Esophagus mucosa (tissue), 1 donor: Measurements from ENCODE around the gene TIAM1. TPM values are rescaled to one million over a fixed set of nuclear protein-coding genes. Genes with fewer than 3 reads are reported as not detected.

Experiments
- ATAC-seq: fragments of 200-7000 bp; cut with Tn5 transposase; one replicate; pipeline ENCODE4 v1.9.1; 2020
- total RNA-seq: library from RNA; stranded (reverse); gene quantifications from one replicate; pipeline ENCODE4 v1.2.4, GENCODE V29; 2023
- donor health status: DM: yes; HTN: yes; CAD: no.

Gene TIAM1
- total RNA-seq, 1 donor from 2014 or later, result 96.7 TPM

GRCh38 chr21:31284797-31285397, 59.2 kb downstream of the TIAM1 start:
- ATAC-seq, result peak; percentile 45

DNA sequence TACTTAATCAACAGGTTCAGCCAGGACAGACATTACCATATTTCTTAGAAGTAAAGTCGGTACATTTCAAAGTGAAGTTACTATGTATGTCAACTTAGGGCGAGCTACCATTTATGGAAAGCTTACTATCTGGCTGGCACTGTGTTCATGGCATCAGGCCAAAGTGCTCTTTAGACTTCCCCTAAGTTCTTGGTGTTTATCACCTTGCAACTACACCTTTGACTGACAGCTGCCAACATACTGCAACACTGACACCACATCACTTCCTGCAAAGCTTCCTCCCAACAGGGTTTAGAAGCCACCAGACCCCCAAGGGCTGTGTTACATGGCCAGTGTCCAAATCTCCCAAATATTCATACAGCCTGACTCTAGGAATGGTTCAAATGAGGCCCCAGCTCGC, 61.0 kb downstream of the TIAM1 start:
- ATAC-seq, result no peak

DNA sequence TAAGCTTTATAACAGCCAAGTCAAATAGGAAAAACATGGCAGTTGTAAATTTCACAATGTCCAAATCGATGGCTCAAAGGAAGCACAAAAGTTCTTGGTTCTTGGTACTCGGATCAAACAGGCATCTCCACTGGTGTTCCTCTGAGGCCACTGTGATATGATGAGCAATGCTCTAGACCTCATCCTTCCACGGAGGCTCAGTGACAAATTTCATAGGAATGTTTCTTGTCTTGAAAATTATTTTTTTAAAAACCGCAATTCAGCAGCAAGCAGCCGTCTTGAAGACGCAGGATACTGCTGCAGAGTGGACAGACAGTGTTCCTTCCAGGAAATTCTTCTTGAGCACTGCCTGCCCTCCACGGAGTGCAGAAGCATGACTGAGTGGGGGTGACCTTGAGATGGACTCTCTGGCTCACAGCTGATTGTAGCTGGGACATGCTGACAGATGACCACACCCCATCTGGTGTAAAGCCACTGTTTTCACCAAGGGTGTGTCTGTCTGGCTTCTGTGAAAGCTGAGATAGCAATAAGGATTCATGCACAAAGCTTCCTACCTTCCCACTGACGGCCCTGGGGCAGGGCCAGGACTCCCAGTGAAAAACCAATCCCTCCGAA, 61.9 kb downstream of the TIAM1 start:
- ATAC-seq, result peak; percentile 59

- ATAC-seq, result no peak
These were observed 62.5 kb downstream of the TIAM1 start for GRCh38 chr21:31281561-31281960.

- ATAC-seq, result no peak
These were observed 64.1 kb downstream of the TIAM1 start for GRCh38 chr21:31279986-31280385.

- no peak for ATAC-seq
These were observed 64.8 kb downstream of the TIAM1 start for GRCh38 chr21:31279214-31279613.

DNA sequence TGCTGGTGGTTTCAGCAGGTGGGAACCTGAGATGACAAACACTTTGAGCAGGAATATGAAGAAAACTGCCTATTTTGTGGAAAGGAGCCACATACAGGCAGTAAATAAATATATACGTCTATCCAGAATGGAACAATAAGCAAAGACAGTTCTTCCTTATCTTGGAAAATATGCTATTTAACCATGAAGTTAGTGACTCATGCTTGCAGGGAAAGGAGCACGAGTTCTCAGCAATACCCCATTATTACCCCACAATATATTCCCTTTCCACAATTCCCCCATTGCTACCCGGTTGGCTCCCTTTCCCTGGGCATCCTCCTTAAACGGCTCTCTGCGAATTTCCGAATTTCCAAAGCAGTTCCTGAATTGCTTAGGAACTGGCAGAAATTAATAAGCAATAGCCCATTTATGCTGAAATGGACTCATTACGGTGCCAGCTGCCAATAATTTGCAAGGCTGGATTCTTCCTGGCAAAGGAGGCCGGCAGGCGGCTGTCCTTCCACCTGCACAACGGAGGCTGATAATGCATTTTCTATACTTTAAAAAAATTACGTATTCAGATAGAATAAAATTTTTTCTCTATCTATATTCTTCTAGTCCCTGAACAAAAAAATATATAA, 65.4 kb downstream of the TIAM1 start:
- ATAC-seq, result no peak

DNA sequence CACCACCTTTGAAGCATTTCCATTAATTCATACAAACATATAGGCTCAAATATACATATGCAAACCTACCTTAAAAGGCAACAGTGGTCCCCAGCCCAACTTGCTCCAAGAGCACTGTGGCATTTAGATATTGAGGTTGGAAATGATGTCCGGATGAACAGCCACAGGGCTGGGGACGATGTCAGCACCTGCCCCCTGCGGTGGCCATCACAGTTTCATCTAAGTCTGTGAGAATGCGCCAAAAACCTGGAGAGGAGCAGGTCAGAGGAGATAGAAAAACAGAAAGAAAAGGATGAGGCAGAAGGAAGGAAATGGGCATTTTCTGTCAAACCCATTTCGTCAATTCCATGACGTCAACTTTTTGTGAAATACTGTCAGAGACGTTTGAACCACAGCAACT, 67.4 kb downstream of the TIAM1 start:
- no peak for ATAC-seq

DNA sequence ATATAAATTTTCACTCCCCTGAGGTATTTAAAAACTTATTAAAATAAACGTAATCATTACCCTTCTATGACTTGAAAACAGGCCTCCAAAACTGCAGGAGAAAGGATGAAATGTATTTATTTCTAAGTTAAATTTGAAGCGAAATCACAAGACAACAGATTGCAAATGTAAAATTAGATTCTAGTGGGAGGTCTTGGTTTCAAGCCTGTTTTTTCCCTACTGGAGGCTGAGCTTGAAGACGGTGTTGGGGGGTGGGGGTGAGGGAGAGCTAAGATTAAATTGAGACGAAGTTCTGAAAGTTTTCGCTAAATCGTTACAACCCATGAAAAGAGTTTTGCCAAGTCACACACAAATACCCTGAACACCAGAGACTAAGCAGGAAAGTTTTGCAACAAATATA, 68.2 kb downstream of the TIAM1 start:
- no peak for ATAC-seq

DNA sequence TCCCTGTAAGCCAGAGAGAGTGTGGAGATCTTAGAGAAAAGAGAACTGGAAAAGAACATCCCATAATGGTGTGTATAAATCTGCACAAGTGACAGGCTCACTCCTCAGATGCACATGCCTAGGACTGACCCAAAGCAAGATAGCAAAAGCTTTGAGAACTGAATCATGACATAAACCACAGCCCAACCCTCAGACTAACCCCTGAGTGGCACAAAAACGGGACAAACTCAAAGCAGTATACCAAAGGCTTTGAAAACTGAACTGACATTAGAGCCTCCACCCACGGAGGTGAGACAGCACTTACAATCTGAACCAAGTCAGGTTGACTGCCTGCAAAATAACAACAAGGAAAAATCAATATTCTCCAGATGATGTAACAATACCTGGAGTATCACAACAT, 70.8 kb downstream of the TIAM1 start:
- no peak for ATAC-seq

DNA sequence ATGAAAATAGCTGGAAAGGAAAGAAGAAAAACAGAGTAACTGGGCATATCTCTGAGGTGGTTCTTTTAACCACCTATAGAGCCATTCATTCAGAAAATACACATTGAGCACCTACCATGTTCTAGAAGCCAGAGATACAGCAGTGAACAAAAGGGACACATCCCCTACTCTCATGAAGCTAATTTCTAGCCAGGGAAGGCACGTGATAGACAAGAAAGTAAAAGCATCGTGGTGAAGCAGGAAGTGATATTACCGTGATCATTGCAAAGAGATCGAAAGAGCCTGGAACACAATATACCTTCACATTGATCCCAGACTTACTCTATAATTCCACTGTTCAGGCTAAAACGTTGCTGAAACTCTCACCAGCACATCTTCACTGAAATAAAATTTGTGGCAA, 76.0 kb downstream of the TIAM1 start:
- ATAC-seq, result no peak

DNA sequence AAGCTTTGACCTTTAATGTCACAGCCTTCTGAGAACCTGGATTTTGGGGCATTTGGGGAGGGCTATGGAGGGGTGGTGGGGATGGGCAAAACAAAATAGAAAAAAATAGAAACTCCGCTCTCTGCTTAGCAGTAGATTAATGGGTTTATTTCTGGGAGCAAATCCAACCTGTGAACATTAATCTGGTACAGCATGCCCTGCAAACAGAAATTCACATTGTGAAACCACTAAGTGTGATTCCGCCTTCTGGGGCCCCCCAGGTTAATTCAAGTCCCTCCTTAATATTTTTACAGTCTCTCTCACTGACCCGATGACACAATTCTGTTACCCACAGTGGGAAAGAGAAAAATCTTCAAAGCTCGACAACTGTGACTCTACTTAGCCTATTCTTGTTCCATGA, 76.4 kb downstream of the TIAM1 start:
- no peak for ATAC-seq

DNA sequence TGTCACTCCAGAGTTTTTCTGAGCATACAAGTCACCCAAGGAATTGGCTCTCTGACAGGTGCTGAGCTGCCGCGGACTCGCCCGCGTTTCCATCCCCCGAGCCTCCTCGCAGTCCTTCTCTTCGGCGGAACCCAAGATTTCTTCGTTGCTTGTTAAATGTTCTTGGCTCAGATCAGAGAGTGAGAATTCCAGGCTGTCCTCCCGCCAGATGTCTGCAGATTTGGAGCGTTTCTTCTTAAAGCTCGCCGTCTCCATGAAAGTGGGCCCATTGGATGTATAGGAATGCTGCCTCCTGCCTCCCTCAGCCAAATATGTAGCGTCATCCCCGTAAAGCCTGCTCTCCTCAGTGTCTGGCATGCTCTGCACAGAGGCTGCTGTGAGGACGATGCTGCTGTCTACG, 77.8 kb downstream of the TIAM1 start:
- no peak for ATAC-seq

- no peak for ATAC-seq
These were observed 78.6 kb downstream of the TIAM1 start for GRCh38 chr21:31265366-31266013.

DNA sequence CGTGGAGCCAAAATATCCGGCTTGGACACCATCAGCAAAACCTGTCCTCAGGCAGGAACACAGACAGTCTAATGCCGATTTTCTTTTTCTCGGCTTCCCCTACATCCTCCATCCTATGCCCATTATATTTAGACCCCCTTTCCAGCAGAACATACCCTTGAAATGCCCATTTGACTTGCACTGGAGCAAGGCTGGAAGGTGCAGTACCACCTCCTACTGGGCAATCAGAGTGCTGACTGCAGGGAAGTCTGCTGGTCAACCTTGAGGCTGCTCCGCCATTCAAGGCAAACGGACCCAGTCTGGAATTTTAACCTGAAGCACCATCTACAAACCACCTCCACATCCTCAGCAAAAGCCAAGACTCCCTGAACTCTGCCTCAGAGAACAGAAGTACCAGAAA, 79.5 kb downstream of the TIAM1 start:
- ATAC-seq, result no peak

GRCh38 chr21:31262728-31263127, 81.3 kb downstream of the TIAM1 start:
- no peak for ATAC-seq

GRCh38 chr21:31261759-31262158, 82.3 kb downstream of the TIAM1 start:
- no peak for ATAC-seq

DNA sequence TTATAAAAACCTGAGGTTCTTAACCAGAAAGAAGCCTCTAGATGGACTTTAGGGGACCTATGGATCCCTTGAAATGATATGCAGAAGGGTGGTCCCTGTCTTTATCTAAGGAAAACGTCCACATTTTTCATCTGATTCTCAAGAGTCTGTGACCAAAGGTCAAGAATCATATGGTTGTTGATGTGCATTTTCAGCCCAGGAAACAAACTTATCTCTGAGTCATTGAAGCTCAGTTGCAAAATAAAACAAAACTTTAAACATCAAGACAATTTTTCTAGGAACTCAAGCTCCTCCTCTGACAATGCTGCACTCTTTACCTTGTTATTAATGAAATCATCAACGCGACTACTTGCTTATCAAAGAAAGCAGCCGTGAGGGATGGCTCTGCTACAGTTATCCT, 83.3 kb downstream of the TIAM1 start:
- no peak for ATAC-seq

DNA sequence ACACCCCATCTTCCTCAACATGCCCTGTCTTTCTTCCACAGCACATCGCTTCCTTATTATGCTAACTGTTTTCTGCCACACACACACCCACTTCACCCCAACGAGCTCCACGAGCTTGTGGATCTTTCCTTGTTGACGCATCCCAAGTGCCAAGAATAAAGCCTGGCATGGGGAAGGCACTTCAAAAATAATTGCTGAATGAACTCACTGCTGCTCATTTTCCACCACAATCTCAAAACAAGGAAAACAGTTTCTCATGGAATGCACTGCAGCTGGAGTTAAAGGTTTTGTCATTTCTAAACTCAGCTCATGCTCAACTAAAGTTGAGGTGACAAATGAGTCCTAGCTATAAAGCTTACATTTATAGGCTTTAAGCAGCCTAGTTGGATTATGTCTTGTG, 86.0 kb downstream of the TIAM1 start:
- ATAC-seq, result no peak

- peak; percentile 54 for ATAC-seq
These were observed 86.8 kb downstream of the TIAM1 start for GRCh38 chr21:31257265-31257664.

DNA sequence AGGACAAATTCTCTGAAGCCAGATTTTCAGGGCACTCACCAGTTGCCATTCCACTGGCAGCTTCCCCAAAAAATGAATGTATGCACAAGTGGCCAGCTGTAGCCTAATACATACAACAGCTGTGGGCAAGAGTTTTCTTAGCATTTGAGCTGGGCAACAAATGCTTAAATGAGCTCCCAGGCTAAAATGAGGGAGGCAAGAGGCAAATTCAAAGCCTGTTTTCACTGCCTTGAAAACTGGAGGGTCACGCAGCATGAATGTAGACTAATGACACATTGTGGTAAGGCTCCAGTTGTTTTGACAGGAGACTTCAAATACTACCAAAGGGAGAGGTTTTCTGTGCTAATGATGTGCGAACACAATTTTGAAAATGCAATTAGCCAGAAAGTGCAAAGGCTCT, 88.2 kb downstream of the TIAM1 start:
- ATAC-seq, result no peak

- ATAC-seq, result peak; percentile 23
These were observed 89.0 kb downstream of the TIAM1 start for GRCh38 chr21:31255036-31255435.

DNA sequence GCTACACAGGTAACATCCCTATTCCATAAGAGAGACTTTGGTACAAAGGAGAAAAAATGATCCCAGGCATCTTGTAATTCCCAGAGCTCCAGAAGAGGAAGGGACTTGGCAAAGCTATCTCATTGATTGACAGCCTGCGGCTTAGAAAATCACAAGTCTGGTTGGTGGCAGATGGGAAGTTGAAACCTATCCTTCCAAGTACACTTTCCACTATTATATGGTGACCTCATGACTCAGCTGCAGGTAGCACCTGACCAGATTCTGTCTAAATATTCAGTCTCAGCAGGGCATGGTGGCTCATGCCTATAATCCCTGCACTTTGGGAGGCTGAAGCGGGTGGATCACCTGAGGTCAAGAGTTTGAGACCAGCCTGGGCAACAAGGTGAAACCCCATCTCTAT, 89.9 kb downstream of the TIAM1 start:
- ATAC-seq, result peak; percentile 23

DNA sequence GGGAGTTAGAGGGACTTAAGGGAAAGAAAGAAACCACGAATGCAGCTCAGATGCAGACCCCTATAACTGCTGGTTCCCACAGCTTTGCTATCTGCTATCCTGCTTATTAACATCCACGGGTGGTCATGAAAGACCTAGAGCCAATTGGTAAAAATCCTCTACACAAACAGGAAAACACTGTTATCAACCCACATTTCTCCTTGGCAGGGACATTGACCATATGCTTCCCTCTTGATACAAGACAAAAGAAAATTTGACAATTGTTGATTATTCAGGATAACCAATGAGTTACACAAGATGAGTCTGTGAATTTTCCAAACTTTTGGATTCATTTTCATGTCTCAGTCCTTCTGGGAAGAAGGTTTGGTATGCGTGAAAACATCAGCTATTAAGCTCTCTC, 90.4 kb downstream of the TIAM1 start:
- no peak for ATAC-seq
